HG02610 (cell line): ENCODE data around the gene TCERG1L.
"Not testable (repeated sequence)": the region's sequence is repeated elsewhere in the genome, so short reads cannot be mapped to it uniquely, and the experiment has no call there.

ENCODE experiments used
- ATAC-seq: cut with Tn5 transposase; IDR thresholded peaks from one replicate; pipeline ENCODE4 v1.9.1; 2021; ENCODE audit warnings: mild to moderate bottlenecking, moderate library complexity; ENCODE audit not compliant: unreplicated experiment

TCERG1L gene

GRCh38 chr10:131092386-131092785, 219.1 kb downstream of the TCERG1L start:
- ATAC-seq, result no peak

GRCh38 chr10:131091682-131092081, 219.8 kb downstream of the TCERG1L start:
- no peak for ATAC-seq

DNA sequence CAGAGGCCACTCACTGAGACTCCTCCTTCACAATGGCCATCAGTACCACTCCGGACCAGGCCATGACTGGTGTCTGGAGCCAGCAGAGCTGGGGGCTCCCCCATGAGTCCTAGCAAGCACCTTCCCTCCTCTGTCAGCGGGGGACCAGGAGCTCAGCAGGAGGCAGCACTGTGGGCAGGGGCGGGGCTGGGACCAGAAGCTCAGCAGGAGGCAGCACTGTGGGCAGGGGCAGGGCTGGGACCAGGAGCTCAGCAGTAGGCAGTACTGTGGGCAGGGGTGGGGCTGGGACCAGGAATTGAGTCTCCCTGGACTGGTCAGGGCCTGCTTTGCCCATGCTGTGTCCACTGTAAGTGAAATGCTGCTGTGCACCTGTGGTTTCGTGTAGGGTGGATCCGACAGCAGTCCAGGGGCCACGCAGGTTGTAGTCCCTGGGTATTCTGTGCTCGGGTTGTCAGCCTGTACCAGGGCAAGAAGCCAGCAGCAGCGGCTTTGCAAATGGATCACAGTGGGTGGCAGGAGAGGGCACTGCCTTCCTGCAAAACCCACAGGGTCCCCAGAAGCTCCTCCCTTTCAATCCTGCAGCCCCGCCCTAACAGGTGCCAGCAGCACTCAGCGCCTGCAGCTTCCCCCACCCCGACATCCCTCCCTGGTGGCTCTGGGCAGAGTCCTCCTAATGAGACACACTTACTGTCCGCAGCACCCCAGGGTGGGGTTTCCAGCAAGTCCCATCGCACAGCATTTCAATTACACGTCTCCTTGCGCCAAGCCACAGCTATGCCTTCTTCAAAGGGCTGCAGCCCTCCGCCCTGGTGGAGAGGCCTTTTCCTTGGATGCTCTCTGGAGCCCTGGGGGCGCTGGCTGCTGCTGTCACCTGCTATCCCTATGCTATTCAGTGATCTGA, 220.5 kb downstream of the TCERG1L start:
- no peak for ATAC-seq

- no peak for ATAC-seq
These were observed 221.7 kb downstream of the TCERG1L start for GRCh38 chr10:131089861-131090260.

GRCh38 chr10:131089150-131089549, 222.4 kb downstream of the TCERG1L start:
- ATAC-seq, result no peak

- no peak for ATAC-seq
These were observed 222.9 kb downstream of the TCERG1L start for GRCh38 chr10:131088619-131089018.

DNA sequence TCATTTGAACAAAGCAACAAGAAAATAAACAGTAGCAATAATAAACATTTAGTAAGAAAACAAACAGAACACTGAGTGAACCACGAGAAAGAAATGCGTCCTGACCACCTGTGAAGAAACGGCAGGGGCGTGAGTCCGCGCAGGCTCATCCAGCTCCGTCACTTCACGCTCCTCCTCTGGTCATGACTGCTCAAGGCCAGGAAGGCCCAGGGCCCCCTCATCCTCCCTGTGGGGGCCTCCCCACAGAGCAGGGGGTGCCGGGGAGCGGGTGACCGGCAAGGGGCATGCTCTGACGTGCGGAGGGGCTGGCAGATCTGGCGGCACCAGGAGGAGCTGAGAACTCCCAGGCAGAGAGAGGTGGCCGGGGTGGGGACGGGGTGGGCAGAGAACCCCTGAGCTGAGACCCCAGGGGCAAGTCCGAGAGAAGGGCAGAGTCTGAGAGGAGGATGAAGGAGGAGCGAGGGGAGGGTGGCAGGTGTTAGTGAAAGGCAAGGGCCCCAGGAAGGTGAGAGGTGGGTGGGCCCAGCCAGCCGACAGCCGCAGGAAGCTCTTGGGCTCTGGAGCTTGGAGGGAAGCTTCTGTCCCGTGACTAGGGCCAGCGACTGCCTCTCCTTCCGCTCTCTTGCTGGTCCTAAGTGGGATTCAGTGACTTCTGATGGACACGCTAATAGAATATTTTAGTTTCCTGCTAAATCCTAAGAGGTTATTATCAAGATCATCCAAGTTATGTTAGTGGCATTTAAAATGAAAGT, 223.9 kb downstream of the TCERG1L start:
- ATAC-seq, result no peak

- ATAC-seq, result no peak
These were observed 225.0 kb downstream of the TCERG1L start for GRCh38 chr10:131086511-131086910.

DNA sequence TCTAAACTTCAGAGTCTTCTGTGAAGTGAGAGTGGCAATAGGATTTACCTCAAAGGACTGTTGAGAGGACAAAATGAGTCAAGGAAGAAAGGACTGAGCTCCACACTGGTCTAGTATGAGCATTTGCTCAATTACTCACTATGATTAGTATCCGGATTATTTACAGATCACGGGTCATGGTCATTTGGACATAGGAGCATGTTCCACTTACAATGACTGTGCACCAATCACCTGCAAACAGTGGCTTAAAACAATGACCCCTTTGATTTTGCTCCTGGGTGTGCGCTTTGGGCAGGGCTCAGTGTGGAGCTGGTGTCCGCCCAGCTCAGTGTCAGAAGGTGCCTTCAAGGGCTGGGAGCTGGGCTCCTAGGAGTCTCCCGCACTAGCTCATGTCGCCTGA, 225.4 kb downstream of the TCERG1L start:
- ATAC-seq, result no peak

GRCh38 chr10:131085091-131085860, 226.2 kb downstream of the TCERG1L start:
- no peak for ATAC-seq

GRCh38 chr10:131084791-131085090, 226.8 kb downstream of the TCERG1L start:
- no peak for ATAC-seq

DNA sequence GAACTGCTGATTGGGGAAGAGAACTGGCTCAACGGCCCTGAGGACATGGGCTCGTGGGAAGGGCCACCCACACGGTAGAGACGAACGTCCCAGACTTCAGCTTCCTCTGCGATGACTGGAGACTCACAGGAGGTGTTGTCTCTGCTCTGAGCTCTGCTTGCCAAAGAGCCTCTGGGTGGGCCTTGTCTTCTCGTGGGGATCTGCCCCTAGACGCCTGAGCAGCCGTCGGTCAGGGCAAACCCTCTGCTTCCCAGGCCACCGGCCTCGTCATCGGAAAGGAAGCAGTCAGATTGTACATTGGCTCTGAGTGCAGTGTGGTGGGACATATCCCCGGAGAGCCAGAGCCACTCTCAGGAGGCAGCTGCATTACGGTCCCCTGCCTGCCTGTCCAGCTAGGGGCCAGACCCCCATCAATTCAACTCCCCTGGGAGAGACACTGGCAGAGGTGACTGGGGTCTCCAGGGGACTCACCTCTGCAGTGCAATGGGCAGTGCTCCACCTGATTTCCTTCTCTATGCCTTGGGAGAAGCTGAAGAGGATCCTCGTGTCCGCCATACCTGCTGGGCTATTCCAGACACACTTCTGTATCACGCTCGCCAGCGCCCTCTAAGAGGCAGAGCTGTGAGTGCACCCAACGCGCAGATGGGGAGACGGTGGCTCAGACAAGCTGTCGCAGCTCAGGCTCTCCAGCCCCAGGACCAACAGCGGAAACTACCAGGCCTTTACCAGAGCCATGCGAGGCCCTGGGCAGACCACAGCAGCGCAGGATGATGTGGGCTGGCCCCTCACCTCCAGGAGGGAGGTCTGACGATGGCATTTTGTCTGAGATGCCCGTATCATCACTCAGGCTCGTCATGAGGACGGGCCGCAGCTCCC, 227.4 kb downstream of the TCERG1L start:
- no peak for ATAC-seq

DNA sequence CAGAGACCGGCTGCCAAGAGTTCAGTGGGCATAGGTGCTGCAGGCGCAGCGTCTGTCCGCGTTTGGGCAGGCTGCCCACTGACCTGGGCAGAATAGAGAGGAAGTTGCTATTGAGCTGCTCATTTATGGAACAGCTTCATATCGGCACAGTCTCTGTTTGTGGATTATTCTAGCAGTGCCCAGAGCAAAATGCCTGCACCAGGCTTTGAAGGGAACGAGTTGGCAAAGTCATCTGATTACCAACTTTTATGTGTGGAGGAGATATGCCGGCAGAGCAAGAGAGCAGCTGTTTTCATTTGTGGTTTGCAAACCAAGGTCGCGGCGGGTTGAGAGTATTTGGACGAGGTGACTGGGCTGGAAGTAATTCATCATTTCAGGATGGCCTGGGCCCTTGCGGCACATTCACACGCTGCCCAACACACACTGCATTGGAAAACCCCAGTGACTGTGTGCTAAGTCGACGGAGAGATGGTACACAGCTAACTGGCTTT, 228.5 kb downstream of the TCERG1L start:
- ATAC-seq, result no peak

DNA sequence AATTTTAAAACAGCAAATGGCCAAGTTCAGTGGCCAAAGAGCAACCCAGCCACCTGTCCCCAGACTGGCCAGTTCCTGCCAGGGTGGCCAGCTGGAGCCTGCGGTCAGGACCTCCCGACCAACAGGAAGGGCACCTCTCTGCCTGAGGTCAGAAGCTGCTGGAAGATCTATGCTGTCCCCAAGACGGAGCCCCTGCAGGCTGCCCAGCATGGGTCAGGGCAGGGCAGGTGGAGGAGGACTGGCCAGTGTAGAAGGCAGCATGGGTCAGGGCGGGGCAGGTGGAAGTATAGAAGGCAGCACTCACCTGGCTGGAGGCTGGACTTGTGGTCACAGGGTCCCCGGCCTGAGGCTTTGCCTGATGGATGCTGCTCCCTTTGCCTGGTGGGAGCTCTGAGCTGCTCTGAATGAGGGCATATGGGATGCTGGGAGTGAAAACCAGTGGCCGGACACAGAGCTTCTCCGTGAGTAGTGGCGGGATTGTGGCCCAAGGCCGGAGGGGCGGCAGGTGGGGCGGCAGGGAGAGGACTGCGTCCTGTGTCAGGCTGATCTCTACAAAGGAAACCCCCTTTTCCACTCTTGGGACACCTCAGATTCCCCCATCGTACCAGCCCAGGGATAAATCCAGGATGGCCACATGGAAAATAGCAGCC, 229.2 kb downstream of the TCERG1L start:
- ATAC-seq, result no peak

- no peak for ATAC-seq
These were observed 229.7 kb downstream of the TCERG1L start for GRCh38 chr10:131081786-131082185.

GRCh38 chr10:131081376-131081775, 230.1 kb downstream of the TCERG1L start:
- no peak for ATAC-seq

DNA sequence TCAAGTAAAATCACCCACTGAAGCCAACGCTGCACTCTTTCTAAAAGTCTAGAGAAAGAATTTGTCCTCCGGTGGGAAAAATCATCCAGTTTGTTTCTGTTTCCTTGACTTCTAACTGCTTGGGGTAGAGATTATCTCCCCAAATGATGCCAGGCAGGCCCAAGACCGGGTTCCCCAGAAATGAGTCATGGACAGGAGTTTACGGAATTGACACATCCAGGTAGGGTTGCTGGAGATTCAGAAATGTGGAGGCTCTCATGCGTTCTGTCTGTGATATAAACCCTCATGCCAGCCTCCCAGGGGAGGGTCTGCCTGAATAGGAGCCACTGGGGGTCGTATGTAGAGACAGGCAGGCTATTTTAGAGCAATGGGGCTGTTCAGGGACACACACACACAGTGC, 230.9 kb downstream of the TCERG1L start:
- no peak for ATAC-seq

DNA sequence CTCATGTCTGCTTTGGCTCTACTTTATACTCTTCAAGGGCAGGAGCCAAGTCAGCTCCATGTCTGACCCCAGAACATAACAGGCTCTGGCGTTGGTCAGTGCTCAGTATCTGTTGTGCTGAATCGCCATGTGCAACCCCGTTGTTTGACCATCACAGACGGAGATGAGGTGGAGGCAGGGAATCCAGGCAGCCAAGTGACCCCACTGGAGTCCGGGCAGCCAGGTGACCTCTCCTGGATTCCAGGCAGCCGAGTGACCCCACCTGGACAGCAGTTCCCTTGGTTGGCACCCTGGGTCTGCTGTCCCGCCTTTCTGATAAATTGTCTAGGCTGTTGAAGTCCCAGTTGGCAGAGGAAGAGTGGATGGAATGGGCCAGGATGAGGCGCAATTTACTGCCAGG, 232.2 kb downstream of the TCERG1L start:
- ATAC-seq, result no peak

GRCh38 chr10:131078882-131079280, 232.6 kb downstream of the TCERG1L start:
- ATAC-seq, result not testable (repeated sequence)
